Skin epidermis (tissue), 12 donors: ENCODE results near the gene CRTAC1.

Source experiments
- H3K27ac ChIP-seq, 21 experiments: fragments of 200-600 bp; sonication (generic) in 11 of 21; one replicate each; pipeline ENCODE4 v1.5.0; 2020; ENCODE audit warnings: mild to moderate bottlenecking in 3 of 21, inconsistent platforms in 2 of 21, moderate library complexity in 2 of 21
- H3K4me3 ChIP-seq, 7 experiments: fragments of 200-600 bp; sonication (generic) in 2 of 7; one replicate each; pipeline ENCODE4 v1.5.0; 2020; ENCODE audit warnings: inconsistent platforms in 2 of 7, mild to moderate bottlenecking in 2 of 7, moderate library complexity in 1 of 7

CRTAC1 gene

DNA sequence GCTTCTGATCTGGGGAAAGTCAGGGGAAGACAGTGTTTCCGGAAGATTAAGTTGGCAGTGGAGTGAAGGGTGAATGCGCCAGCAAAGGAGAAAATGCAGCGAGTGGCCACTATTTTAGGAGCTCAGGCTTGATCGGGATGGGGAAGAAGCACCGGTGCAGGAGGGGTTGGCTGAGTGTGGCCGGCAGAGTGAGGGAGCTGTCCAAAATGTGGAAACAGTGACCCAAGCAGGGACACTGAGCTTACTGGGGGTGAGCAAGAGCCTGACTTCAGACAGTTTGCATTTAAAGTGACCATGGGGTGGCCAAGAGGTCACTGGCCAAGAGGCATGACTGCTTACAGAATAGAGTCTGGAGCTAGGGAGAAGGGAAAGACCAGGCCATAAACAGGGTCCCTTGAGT, 101.5 kb downstream of the CRTAC1 start:
- Histone ChIP-seq H3K4me3 (no peak overlapping the region), H3K27ac (no peak overlapping the region)

GRCh38 chr10:97927622-97928021, 102.8 kb downstream of the CRTAC1 start:
- H3K27ac ChIP-seq = no peak overlapping the region
- H3K4me3 ChIP-seq = no peak overlapping the region

DNA sequence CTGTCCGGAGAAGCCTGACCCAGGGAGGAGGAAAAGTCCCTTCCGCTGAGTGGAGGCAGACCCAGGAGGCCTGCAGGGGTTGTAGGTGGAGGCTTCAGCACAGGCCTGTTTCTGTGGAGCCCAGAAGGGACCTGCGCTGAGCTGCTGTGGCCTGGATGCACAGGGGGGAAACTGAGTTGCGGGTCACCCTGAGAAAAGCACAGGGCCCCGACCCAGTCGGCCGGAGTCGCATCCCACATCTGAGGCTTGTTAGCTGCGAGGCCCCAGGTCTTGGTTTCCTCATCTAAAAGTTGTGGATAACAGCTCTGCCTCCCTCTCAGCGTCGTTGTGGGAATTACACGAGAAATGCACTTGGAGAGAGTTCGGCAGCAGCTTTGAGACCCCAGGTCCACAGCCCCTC, 104.4 kb downstream of the CRTAC1 start:
- Histone ChIP-seq H3K27ac (no peak overlapping the region), H3K4me3 (no peak overlapping the region)

GRCh38 chr10:97925308-97925938, 105.0 kb downstream of the CRTAC1 start:
- Histone ChIP-seq H3K4me3 (no peak overlapping the region), H3K27ac (no peak overlapping the region)

- Histone ChIP-seq H3K27ac (no peak overlapping the region), H3K4me3 (no peak overlapping the region)
These were observed 105.7 kb downstream of the CRTAC1 start for GRCh38 chr10:97924678-97925077.

DNA sequence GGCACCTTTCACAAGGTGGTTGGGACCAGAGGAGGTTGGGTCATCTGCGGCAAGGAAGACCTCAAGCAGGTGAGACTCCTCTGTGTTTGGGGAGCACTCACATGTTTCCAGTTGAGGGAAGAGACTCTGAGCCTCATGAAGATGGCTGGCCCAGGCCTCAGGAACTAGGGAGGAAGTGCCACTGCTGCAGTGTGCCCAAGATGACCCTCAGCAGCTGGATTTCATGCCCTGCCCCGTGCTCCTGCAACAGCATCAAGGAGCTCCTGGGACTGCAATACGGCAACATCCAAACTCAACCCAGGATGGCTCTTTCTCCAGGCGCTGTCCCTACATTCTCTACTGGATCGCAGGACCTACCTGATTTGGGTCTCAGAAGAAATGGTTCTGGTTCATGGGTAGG, 106.9 kb downstream of the CRTAC1 start:
- H3K4me3 ChIP-seq = no peak overlapping the region
- no peak overlapping the region for H3K27ac ChIP-seq

- Histone ChIP-seq H3K4me3 (no peak overlapping the region), H3K27ac (no peak overlapping the region)
These were observed 107.4 kb downstream of the CRTAC1 start for GRCh38 chr10:97923057-97923456.

GRCh38 chr10:97922022-97922758, 108.2 kb downstream of the CRTAC1 start:
- H3K4me3 ChIP-seq = no peak overlapping the region
- H3K27ac ChIP-seq = no peak overlapping the region

GRCh38 chr10:97921581-97922021, 108.8 kb downstream of the CRTAC1 start:
- Histone ChIP-seq H3K4me3 (no peak overlapping the region), H3K27ac (no peak overlapping the region)

DNA sequence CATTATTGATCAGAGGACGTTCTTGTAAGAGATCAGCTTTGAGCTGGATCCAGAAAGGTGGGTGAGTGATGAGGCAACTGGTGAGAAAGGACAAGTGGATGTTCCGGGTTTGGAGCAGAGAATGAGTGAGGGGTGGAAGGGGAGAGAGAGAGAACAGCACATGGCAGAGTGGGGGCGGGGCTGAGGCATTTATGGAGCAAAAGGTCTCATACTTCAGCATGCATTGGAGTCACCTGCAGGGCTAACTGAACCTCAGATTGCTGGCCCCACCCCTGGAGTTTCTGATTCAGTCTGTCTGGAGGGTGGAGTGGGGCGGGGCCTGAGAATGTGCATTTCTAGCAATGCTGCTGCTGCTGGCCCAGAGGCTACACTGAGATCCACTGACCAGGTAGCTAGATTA, 109.6 kb downstream of the CRTAC1 start:
- Histone ChIP-seq H3K27ac (no peak overlapping the region), H3K4me3 (no peak overlapping the region)

DNA sequence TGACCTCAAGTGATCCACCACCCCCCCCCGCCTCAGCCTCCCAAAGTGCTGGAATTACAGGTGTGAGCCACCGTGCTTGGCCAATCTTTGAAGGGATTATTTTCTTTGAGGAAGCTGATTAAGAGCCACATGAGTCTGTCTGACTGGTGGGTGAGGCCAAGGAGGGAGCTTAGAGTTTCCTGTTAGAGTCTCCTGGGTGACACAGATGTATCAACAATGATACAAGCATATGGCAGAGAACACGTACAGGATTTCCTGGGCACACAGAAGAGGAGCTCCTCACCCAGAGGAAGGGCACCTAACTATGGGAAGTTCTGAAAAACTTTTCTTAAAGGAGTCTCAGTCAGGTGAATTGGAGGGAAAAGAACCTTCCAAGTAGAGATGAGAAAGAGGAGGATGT, 111.4 kb downstream of the CRTAC1 start:
- Histone ChIP-seq H3K4me3 (no peak overlapping the region), H3K27ac (no peak overlapping the region)

DNA sequence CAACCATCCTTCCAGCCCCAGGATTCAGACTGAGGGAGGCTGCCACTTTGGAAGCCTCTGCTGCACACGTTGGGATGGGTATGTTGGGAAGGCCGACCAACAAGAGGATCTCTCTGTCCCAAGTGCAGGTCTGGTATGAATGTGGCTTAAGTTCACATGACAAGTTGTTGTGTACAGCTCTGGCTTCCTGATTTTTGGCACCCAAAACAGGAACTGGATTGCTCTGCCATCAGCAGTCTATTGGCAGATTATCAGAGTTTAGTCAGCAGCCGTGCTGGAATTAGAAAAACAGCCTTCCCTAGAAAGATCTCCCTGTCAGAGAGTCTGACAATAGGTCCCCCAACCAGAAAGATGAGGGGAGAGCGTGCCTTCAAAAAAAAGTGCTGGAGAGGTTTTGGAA, 113.8 kb downstream of the CRTAC1 start:
- Histone ChIP-seq H3K27ac (no peak overlapping the region), H3K4me3 (no peak overlapping the region)

GRCh38 chr10:97915346-97916131, 114.9 kb downstream of the CRTAC1 start:
- Histone ChIP-seq H3K27ac (no peak overlapping the region), H3K4me3 (no peak overlapping the region)

- H3K27ac ChIP-seq = no peak overlapping the region
- no peak overlapping the region for H3K4me3 ChIP-seq
These were observed 115.6 kb downstream of the CRTAC1 start for GRCh38 chr10:97914837-97915211.

DNA sequence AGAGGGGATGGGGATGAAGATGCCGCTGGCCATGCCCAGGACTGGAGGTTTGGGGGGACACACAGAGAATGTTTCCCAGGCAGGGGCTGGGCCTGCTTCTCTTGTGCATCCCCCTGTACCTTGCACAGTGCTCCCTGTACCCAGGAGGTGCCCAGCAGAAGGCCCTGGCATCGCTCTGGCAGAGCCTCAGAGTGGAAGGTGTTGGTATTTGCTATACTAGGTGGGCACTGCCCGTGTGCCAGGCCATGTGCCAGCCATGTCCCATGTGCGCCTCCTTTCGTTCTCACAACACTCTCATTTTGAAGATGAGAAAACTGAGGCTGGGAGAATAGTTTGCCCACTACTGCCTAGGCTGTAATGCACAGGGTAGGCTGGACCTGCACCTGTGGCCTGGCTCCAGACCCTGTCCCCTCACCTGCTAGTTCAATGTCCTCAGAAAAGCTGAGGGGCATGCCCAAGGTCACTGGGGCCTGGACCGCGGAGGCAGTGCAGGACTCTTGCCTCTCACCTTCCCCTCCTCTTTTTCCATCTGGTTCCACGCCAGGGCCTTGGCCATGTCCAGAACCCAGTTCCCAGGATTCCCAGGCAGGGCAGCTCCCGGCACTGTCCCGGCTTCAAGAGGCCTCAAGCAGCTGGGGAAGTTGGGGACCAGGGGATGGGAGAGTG, 116.1 kb downstream of the CRTAC1 start:
- Histone ChIP-seq H3K4me3 (no peak overlapping the region), H3K27ac (no peak overlapping the region)

GRCh38 chr10:97913614-97914013, 116.8 kb downstream of the CRTAC1 start:
- Histone ChIP-seq H3K4me3 (no peak overlapping the region), H3K27ac (no peak overlapping the region)

DNA sequence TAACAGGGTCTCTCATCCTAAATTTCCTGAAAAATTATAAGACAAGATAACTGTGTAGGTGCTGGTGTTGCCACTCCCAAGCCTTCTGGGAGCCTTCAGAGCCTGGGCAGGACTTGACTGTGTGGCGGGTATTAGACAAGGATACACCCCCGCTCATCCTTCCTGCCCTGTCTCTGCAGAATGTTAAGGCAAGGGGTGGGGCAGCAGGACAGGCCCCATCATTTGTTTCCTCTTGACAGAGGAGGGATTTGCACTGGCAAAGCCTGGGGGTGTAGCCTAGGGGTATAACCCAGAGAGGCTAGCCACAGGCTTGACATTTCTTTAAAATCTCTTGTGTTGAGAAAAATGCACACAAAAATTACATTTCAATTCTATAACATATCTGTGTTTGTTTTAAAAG, 117.2 kb downstream of the CRTAC1 start:
- no peak overlapping the region for H3K27ac ChIP-seq

DNA sequence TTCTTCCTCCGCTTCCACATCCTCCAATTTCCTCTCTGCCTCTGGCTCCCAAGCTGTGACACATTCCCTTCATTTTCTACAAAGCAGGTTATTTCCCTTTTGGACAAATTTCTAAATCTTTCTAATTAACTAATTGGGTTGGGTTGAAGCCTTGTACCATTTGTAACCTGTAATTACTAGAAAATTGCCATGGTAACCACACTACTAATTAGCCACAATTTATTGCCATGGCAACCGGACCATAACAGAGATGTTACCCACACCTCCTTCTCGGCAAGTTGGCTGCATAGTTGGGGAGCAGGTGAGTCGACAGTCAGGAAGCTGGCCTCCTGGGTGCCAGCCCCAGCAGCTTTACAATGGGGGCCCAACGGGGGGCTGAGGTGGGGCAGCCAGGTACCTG, 119.2 kb downstream of the CRTAC1 start:
- Histone ChIP-seq H3K4me3 (no peak overlapping the region), H3K27ac (no peak overlapping the region)

More for the DNA sequence above, 117.2 kb downstream of the CRTAC1 start:
- H3K4me3 ChIP-seq = no peak overlapping the region

DNA sequence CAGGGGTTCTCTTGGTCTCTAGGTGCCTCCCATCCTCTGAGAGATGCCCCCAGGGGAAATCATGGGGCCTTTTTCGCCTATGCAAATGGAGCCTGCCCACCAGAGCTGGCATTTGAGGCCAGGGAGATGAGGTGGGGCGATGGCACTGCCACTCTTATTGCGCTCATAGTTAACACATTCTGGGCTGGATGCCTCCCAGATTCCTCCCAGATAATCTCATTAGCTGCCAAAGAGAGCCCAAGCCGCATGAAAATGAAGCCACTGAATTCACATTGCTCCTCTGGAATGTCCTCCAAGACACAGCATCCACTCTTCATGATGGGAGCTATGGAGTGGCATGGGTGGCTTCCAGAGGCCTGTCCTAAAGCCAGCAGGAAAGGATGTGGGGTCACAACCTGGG, 119.8 kb downstream of the CRTAC1 start:
- H3K4me3 ChIP-seq = no peak overlapping the region
- H3K27ac ChIP-seq = no peak overlapping the region

DNA sequence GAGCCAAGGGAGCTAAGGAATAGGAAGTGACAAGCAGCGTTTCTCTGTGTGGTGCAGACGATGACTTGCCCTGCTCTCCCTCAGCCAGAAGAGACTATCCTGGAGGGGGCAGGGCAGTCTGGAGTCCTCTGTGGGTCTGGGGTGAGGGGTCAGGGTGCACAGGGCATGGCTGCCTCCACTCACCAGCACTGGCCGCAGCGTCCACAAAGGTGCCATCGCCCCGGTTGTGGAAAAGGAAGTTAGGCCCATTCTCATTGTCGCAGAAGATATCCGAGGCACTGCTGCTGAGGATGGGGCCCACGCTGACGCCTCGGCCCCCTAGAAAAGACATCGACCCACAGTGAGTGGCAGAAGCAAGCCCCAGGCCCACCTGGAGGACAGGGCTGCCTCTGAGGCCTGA, 122.6 kb downstream of the CRTAC1 start:
- Histone ChIP-seq H3K27ac (no peak overlapping the region), H3K4me3 (no peak overlapping the region)
